ENCODE measurements around the gene CERS6. TPM values are rescaled to one million over a fixed set of nuclear protein-coding genes. Genes with fewer than 3 reads are reported as not detected.

The CERS6 gene
- total and polyA plus RNA-seq, 12 donors = 5.0 to 110 (median 29.6) TPM

DNA sequence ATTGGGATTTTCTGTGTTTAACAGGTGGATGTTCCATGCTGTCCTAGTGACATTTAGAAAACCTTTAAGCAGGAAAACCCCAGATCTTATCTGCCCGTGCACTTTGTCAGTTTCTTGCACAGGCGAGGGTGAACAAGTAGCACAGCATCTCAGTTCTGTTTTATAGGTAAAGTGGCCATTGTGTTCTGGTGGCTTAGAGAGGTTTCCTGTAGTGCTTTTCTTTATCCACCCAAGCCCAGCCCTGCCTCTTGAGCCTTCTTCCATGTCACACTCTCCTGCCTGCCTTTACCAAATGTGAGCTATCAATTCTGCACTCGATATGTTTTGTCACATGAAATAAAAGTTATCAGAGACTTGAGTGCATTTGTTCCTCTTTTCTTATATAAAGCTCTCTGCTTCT, 211.1 kb downstream of the CERS6 start:
- intact Hi-C loops (cut with DNase I) = no loop called here
- Histone ChIP-seq H3K4me1 (replicated peaks in 1 of 2) (peaks cover 0 to 7% of the 10 kb centered on the region in 2 donors), H3K36me3 (replicated peaks in 1 of 2) (no peaks in the 10 kb centered on the region), H3K27me3 (no peaks in the 10 kb centered on the region), H3K9me3 (replicated peaks in 1 of 3) (no peaks in the 10 kb centered on the region), H3K27ac (no peak overlapping the region), H3K4me3 (no peak overlapping the region)
- DNase-seq = no peak
- WGBS, 4 donors = 78 to 85% (median 82%) methylated on average over 3 of the region's 3 CpGs
- TF ChIP-seq, protein P1, sequence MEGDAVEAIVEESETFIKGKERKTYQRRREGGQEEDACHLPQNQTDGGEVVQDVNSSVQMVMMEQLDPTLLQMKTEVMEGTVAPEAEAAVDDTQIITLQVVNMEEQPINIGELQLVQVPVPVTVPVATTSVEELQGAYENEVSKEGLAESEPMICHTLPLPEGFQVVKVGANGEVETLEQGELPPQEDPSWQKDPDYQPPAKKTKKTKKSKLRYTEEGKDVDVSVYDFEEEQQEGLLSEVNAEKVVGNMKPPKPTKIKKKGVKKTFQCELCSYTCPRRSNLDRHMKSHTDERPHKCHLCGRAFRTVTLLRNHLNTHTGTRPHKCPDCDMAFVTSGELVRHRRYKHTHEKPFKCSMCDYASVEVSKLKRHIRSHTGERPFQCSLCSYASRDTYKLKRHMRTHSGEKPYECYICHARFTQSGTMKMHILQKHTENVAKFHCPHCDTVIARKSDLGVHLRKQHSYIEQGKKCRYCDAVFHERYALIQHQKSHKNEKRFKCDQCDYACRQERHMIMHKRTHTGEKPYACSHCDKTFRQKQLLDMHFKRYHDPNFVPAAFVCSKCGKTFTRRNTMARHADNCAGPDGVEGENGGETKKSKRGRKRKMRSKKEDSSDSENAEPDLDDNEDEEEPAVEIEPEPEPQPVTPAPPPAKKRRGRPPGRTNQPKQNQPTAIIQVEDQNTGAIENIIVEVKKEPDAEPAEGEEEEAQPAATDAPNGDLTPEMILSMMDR (IDR thresholded peaks at IDR 0.05) = no peak
- no peak for TF ChIP-seq POLR2A (IDR thresholded peaks at IDR 0.05)

DNA sequence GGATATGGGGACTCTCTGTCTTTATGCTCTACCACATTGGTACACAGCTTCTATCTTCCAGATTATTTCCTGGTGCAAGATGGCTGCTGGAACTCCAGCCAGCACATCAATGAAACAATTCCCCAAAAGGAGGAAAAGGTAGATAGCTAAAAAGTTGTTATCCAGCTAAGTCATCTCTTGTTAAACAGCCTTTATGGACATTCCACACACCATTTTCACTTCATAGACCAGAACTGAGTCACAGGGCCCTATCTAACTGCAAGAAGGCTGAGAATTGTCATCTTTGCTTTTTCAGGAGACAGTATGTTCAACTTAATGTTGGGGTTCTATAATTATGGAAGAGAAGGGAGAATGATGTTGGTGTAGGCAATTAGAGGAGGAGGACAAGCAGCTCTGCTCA, 213.1 kb downstream of the CERS6 start:
- intact Hi-C loops (cut with DNase I) = no loop called here
- H3K27me3 ChIP-seq = no peaks in the 10 kb centered on the region
- TF ChIP-seq, protein P1 (IDR thresholded peaks at IDR 0.05) = no peak
- no peak for TF ChIP-seq POLR2A (IDR thresholded peaks at IDR 0.05)
- no peaks in the 10 kb centered on the region for H3K36me3 ChIP-seq (replicated peaks in 1 of 2)
- no peak overlapping the region for H3K27ac ChIP-seq
- no peaks in the 10 kb centered on the region for H3K4me1 ChIP-seq (replicated peaks in 1 of 2)
- no peaks in the 10 kb centered on the region for H3K9me3 ChIP-seq (replicated peaks in 1 of 3)
- no peak for DNase-seq
- H3K4me3 ChIP-seq = no peak overlapping the region

DNA sequence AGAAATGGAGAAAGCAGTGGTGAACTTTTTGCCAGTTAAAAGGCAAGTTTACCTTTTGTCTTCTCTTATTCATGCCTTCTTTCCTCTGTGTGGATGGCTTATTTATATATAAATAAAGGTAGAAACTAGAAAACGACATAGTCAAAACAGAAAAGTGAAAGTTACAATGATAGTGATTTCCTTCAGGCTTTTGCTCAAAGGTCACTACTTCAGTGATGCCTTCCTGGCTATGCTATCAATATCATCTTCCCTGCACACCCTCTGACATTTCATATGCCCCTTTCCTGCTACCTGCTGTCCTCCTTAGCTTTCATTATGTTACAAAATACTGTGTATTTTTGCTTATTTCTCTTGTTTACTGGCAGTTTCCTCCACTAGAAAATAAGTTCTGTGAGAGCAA, 214.4 kb downstream of the CERS6 start:
- no peaks in the 10 kb centered on the region for H3K27me3 ChIP-seq
- TF ChIP-seq, protein P1 (IDR thresholded peaks at IDR 0.05) = no peak
- no peak for TF ChIP-seq POLR2A (IDR thresholded peaks at IDR 0.05)
- H3K4me1 ChIP-seq (replicated peaks in 1 of 2) = no peaks in the 10 kb centered on the region
- 43 to 68% (median 47%) methylated on average over 1 of the region's 1 CpG for WGBS, 4 donors
- no peak for DNase-seq
- intact Hi-C loops (cut with DNase I) = no loop called here
- no peak overlapping the region for H3K27ac ChIP-seq
- H3K9me3 ChIP-seq (replicated peaks in 1 of 3) = no peaks in the 10 kb centered on the region
- H3K4me3 ChIP-seq = no peak overlapping the region
- H3K36me3 ChIP-seq (replicated peaks in 1 of 2) = no peaks in the 10 kb centered on the region

DNA sequence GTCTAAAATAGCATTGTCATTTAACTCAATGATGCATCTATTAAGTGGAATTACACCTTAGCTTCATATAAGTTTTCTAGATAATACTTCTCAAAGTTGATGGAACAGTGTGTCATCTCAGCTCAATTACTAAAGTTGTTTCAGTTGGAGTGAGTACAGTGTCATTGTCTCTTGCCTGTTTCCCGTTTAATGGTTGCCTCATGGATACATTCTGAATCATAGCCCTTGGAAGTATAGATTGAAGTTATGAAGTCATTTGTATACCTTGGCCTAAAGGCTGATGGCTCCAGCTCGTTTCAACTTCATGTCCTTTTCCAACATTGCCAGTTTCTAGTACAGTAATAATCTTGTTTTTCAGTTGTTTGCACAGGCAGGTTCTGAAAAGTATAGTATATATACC, 215.9 kb downstream of the CERS6 start:
- WGBS, 4 donors = 79 to 86% (median 83%) methylated on average over 2 of the region's 2 CpGs
- H3K27ac ChIP-seq = no peak overlapping the region
- no peak for DNase-seq
- no peaks in the 10 kb centered on the region for H3K36me3 ChIP-seq (replicated peaks in 1 of 2)
- TF ChIP-seq, protein P1 (IDR thresholded peaks at IDR 0.05) = no peak
- TF ChIP-seq POLR2A (IDR thresholded peaks at IDR 0.05) = no peak
- intact Hi-C loops (cut with DNase I) = no loop called here
- no peaks in the 10 kb centered on the region for H3K9me3 ChIP-seq (replicated peaks in 1 of 3)
- H3K27me3 ChIP-seq = no peaks in the 10 kb centered on the region
- H3K4me3 ChIP-seq = no peak overlapping the region
- H3K4me1 ChIP-seq (replicated peaks in 1 of 2) = no peaks in the 10 kb centered on the region
